Measurements from ENCODE around the gene VPS37B. TPM values are rescaled to one million over a fixed set of nuclear protein-coding genes. Genes with fewer than 3 reads are reported as not detected.

VPS37B gene
- total RNA-seq, 1 experiment from 2014 or later = 18.1 TPM

GRCh38 chr12:122869207-122869973, 26.5 kb downstream of the VPS37B start:
- peaks cover 98% of the 10 kb centered on the region for H3K27me3 Mint-ChIP-seq (ENCODE audit: low read depth)
- H3K27ac Mint-ChIP-seq = no peak overlapping the region
- DNase-seq (ENCODE audit: low spot score) (no peak), ATAC-seq (no peak)
- no peak overlapping the region for H3K4me3 Mint-ChIP-seq
- H3K4me1 Mint-ChIP-seq = peaks cover 26% of the 10 kb centered on the region
- no peaks in the 10 kb centered on the region for H3K9me3 Mint-ChIP-seq
- CTCF ChIA-PET = interaction anchor here (1.5 kb wide), 1 partner anchor 22 kb away, joined by 4 read pairs; no protein-coding TSS in a partner anchor
- POLR2A ChIA-PET = no interaction called here
- TF ChIP-seq IRF2 (CRISPR knock-in tag; IDR thresholded peaks at IDR 0.05; ENCODE audit: borderline replicate concordance, low read depth) (no peak), KAT7 (CRISPR knock-in tag; IDR thresholded peaks at IDR 0.05; ENCODE audit: borderline replicate concordance) (no peak)
- H3K36me3 Mint-ChIP-seq = peaks cover 24% of the 10 kb centered on the region

GRCh38 chr12:122868471-122869177, 27.3 kb downstream of the VPS37B start:
- DNase-seq (ENCODE audit: low spot score) (no peak), ATAC-seq (no peak)
- peaks cover 18% of the 10 kb centered on the region for H3K4me1 Mint-ChIP-seq
- H3K9me3 Mint-ChIP-seq = no peaks in the 10 kb centered on the region
- ChIA-PET CTCF (interaction anchor here (1.4 to 2.2 kb wide), 5 partner anchors 13 to 98 kb away, joined by 4 to 25 read pairs (median 8); partner anchors contain the start of gene ABCB9), POLR2A (no interaction called here)
- peaks cover 92% of the 10 kb centered on the region for H3K27me3 Mint-ChIP-seq (ENCODE audit: low read depth)
- TF ChIP-seq FOXP4 (CRISPR knock-in tag; IDR thresholded peaks at IDR 0.05) (no peak), ZNF532 (CRISPR knock-in tag; IDR thresholded peaks at IDR 0.05; ENCODE audit: borderline replicate concordance) (no peak), E2F5 (CRISPR knock-in tag; IDR thresholded peaks at IDR 0.05) (no peak), GRHL2 (CRISPR knock-in tag; IDR thresholded peaks at IDR 0.05; ENCODE audit: insufficient replicate concordance, severe bottlenecking) (no peak), ZNF396 (CRISPR knock-in tag; IDR thresholded peaks at IDR 0.05; ENCODE audit: borderline replicate concordance) (no peak), ZNF512 (CRISPR knock-in tag; IDR thresholded peaks at IDR 0.05; ENCODE audit: borderline replicate concordance) (no peak), RELA (CRISPR knock-in tag; IDR thresholded peaks at IDR 0.05; ENCODE audit: borderline replicate concordance) (no peak), AR (CRISPR knock-in tag; IDR thresholded peaks at IDR 0.05) (no peak), TEAD1 (CRISPR knock-in tag; IDR thresholded peaks at IDR 0.05) (no peak), AFF4 (CRISPR knock-in tag; IDR thresholded peaks at IDR 0.05; ENCODE audit: borderline replicate concordance) (no peak), ESRRA (CRISPR knock-in tag; IDR thresholded peaks at IDR 0.05; ENCODE audit: borderline replicate concordance) (no peak), ZNF317 (CRISPR knock-in tag; IDR thresholded peaks at IDR 0.05; ENCODE audit: borderline replicate concordance, low read depth) (no peak)
- H3K27ac Mint-ChIP-seq = no peak overlapping the region
- H3K36me3 Mint-ChIP-seq = peaks cover 24% of the 10 kb centered on the region
- H3K4me3 Mint-ChIP-seq = no peak overlapping the region
